Measurements from ENCODE around the gene CCL22.

CCL22 gene

DNA sequence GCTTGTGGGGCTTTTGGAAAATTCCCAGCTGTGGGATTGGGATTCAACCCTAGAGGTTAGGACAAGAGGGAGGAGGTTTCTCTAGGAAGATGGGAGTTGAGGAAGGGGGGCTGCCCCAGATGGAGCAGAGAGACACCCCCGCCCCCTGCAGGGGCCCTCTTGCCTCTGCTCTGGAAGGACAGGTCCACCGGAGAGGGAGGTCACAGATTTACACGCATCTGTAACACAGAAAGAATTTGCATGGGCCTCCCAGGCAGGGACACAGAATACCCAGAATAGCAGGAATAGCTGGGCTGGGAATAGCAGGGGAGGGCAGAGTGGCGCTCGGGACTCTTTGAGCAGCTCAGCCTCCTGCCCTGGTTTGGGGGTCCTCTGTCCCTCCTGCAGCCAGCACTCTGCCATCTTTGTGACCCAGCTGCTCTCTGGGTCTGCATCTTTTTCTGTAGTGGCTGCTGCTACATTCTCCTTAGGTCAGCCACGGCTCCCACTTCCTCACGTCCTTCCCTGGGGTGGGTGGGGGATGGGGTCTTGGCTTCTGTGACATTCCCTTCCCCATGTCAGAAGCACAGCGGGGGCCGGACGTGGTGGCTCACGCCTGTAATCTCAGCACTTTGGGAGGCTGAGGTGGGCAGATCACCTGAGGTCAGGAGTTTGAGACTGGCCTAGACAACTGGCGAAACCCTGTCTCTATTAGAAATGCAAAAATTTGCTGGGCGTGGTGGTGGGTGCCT is 40.2 kb upstream of the CCL22 start:
- TF ChIP-seq, protein P1, sequence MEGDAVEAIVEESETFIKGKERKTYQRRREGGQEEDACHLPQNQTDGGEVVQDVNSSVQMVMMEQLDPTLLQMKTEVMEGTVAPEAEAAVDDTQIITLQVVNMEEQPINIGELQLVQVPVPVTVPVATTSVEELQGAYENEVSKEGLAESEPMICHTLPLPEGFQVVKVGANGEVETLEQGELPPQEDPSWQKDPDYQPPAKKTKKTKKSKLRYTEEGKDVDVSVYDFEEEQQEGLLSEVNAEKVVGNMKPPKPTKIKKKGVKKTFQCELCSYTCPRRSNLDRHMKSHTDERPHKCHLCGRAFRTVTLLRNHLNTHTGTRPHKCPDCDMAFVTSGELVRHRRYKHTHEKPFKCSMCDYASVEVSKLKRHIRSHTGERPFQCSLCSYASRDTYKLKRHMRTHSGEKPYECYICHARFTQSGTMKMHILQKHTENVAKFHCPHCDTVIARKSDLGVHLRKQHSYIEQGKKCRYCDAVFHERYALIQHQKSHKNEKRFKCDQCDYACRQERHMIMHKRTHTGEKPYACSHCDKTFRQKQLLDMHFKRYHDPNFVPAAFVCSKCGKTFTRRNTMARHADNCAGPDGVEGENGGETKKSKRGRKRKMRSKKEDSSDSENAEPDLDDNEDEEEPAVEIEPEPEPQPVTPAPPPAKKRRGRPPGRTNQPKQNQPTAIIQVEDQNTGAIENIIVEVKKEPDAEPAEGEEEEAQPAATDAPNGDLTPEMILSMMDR (IDR thresholded peaks at IDR 0.05; ENCODE audit: low read depth, low read length), result no peak
- H3K4me3 ChIP-seq (ENCODE audit: low read depth, low read length), result no peak overlapping the region

DNA sequence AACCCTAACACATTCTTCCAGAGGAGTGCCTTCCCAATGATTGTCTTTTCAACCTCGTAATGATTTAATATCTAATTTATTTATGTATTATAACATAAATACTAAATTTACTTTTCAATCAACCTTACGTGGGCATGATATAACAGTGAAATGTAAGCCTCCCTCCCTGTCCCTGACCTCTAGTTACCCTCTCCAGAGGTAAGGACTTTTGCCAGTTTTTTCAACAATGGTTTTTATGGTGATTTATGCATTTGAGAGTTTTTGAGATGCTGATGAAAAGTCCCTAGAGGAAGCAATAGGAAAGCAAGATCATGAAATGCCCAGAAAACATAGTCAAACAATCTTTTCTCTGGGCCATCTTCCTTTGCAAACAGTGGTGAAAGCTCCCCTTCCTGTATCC is 38.9 kb upstream of the CCL22 start:
- TF ChIP-seq, protein P1 (IDR thresholded peaks at IDR 0.05; ENCODE audit: low read depth, low read length), result no peak
- no peak overlapping the region for H3K4me3 ChIP-seq (ENCODE audit: low read depth, low read length)

DNA sequence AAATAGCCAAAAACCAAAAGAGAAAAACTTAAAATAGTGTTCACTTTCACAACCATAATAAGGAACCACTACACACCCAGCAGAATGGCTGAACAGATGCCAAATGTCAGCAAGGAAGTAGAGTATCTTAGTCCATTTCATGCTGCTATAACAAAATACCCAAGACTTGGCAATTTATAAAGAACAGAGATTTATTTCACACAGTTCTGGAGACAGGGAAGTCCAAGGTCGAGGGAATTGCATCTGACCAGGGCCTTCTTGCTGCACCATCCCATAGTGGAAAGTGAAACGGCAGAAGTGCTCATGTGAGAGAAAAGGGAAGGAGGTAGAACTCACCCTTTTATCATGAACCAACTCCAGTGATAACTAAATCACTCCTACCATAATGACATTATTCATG is 33.8 kb upstream of the CCL22 start:
- TF ChIP-seq, protein P1 (IDR thresholded peaks at IDR 0.05; ENCODE audit: low read depth, low read length), result no peak
- no peak overlapping the region for H3K4me3 ChIP-seq (ENCODE audit: low read depth, low read length)

DNA sequence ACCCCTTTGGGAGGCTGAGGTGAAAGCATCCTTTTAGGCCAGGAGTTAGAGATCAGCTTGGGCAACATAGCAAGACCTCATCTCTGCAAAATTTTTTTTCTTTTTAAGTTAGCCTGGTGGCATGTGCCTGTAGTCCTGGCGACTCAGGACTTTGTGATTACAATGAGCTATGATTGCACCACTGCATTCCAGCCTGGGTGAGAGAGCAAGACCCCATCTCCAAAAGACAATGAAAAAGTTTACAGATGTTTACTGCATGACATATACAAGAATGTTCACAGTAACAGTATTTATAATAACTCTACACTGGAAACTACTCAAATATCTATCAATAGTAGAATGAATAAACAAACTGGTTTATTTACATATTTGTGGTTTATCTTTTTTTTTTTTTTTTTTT is 33.1 kb upstream of the CCL22 start:
- TF ChIP-seq, protein P1 (IDR thresholded peaks at IDR 0.05; ENCODE audit: low read depth, low read length), result no peak
- no peak overlapping the region for H3K4me3 ChIP-seq (ENCODE audit: low read depth, low read length)

DNA sequence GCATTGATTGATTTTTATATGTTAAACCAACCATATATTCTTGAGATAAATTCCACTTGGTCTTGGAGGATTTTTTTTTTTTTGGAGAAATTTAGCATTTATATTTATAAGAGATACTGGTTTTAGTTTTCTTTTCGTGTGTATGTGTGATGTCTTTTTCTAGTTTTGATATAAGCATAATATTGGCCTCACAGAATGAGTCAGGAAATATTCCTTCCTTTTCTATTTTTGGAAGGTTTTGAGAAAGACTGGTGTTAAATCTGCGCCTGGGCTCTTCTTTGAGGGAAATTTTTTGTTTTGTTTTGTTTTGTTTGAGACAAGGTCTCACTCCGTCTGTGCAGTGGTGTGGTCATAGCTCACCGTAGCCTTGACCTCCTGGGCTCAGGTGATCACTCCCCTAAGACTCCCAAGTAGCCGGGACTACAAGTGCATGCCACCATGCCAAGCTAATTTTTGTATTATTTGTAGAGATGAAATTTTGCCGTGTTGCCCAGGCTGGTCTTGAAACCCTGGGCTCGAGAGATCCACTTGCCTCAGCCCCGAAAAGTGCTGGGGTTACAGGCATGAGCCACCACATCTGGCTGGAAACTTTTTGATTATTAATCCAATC is 28.8 kb upstream of the CCL22 start:
- TF ChIP-seq, protein P1 (IDR thresholded peaks at IDR 0.05; ENCODE audit: low read depth, low read length), result no peak
- H3K4me3 ChIP-seq (ENCODE audit: low read depth, low read length), result no peak overlapping the region

DNA sequence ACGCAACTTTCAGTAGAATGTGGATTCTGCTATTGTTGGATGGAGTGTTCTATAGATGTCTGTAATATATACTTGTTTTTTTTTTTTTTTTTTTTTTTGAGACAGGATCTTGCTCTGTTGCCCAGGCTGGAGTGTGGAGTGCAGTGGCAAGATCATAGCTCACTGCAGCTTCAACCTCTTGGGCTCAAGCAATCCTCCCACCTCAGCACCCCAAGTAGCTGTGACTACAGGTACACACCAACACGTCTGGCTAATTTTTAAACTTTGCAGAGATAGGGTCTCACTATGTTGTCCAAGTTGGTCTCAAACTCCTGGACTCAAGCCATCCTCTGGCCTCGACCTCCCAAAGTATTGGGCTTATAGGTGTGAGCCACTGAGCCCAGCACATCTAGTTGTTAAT is 27.2 kb upstream of the CCL22 start:
- no peak overlapping the region for H3K4me3 ChIP-seq (ENCODE audit: low read depth, low read length)
- TF ChIP-seq, protein P1 (IDR thresholded peaks at IDR 0.05; ENCODE audit: low read depth, low read length), result no peak

DNA sequence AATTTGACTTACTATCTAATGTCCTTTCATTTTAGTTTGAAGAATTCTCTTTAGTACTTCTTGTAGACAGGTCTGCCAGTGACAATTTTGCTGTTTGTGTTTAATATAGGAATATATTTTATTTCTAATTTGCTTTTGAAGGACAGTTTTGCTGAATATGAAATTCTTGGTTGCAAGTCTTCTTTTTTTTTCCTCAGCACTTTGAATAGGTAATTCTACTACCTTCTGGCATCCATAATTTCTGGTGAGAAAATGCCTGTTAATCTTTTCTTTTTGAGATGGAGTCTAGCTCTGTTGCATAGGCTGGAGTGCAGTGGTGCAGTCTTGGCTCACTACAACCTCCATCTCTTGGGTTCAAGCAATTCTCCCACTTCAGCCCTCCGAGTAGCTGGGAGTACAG is 25.2 kb upstream of the CCL22 start:
- H3K4me3 ChIP-seq (ENCODE audit: low read depth, low read length), result no peak overlapping the region
- TF ChIP-seq, protein P1 (IDR thresholded peaks at IDR 0.05; ENCODE audit: low read depth, low read length), result no peak
